Nephron progenitor cell (in vitro differentiated cells): ENCODE data around the gene SCYL1.
"Not testable (repeated sequence)": the region's sequence is repeated elsewhere in the genome, so short reads cannot be mapped to it uniquely, and the experiment has no call there.

ENCODE experiments used
- DNase-seq: peaks from one replicate; pipeline ENCODE4 v3.0.0; 2021
- H3K27ac Mint-ChIP-seq: 2 replicates; pipeline ENCODE4 v1.8.0; 2021; ENCODE audit warnings: mild to moderate bottlenecking, moderate library complexity, mixed read lengths
- H3K27me3 Mint-ChIP-seq: 2 replicates; pipeline ENCODE4 v1.8.0; 2021; ENCODE audit warnings: mild to moderate bottlenecking, low read depth, mixed read lengths; ENCODE audit not compliant: poor library complexity
- H3K36me3 Mint-ChIP-seq: 2 replicates; pipeline ENCODE4 v1.8.0; 2021; ENCODE audit warnings: low read depth, mixed read lengths
- H3K4me1 Mint-ChIP-seq: 2 replicates; pipeline ENCODE4 v1.8.0; 2021; ENCODE audit warnings: mixed read lengths
- H3K4me3 Mint-ChIP-seq: 2 replicates; pipeline ENCODE4 v1.8.0; 2021; ENCODE audit warnings: mild to moderate bottlenecking, moderate library complexity, mixed read lengths
- H3K9me3 Mint-ChIP-seq: 2 replicates; pipeline ENCODE4 v1.8.0; 2021; ENCODE audit warnings: mild to moderate bottlenecking, moderate library complexity, mixed read lengths
- CTCF ChIP-seq: fragments of 200-600 bp; sonication (generic); IDR thresholded peaks from 2 replicates; pipeline ENCODE4 v1.5.0; 2021; ENCODE audit warnings: antibody characterized with exemption

Gene SCYL1

GRCh38 chr11:65562020-65562419 is 37.1 kb downstream of the SCYL1 start:
- Mint-ChIP-seq H3K27ac (peak overlapping the region; percentile 84), H3K27me3 (peaks cover 4% of the 10 kb centered on the region), H3K4me1 (peaks cover 71% of the 10 kb centered on the region), H3K4me3 (peak overlapping the region; percentile 71), H3K36me3 (no peaks in the 10 kb centered on the region), H3K9me3 (no peaks in the 10 kb centered on the region)
- no peak for DNase-seq
- TF ChIP-seq CTCF, result no peak

- no peak overlapping the region for H3K4me3 Mint-ChIP-seq
- no peak for TF ChIP-seq CTCF
- H3K4me1 Mint-ChIP-seq, result peaks cover 67% of the 10 kb centered on the region
- no peaks in the 10 kb centered on the region for H3K9me3 Mint-ChIP-seq
- no peak overlapping the region for H3K27ac Mint-ChIP-seq
- H3K36me3 Mint-ChIP-seq, result no peaks in the 10 kb centered on the region
- no peak for DNase-seq
- peaks cover 4% of the 10 kb centered on the region for H3K27me3 Mint-ChIP-seq
These were observed 37.9 kb downstream of the SCYL1 start for GRCh38 chr11:65562788-65563187.

GRCh38 chr11:65563601-65564000 is 38.7 kb downstream of the SCYL1 start:
- no peak for DNase-seq
- TF ChIP-seq CTCF, result no peak
- no peak overlapping the region for H3K27ac Mint-ChIP-seq
- H3K27me3 Mint-ChIP-seq, result peaks cover 4% of the 10 kb centered on the region
- H3K9me3 Mint-ChIP-seq, result no peaks in the 10 kb centered on the region
- peaks cover 75% of the 10 kb centered on the region for H3K4me1 Mint-ChIP-seq
- no peak overlapping the region for H3K4me3 Mint-ChIP-seq
- H3K36me3 Mint-ChIP-seq, result no peaks in the 10 kb centered on the region

- H3K27me3 Mint-ChIP-seq, H3K27ac Mint-ChIP-seq, H3K9me3 Mint-ChIP-seq, H3K4me3 Mint-ChIP-seq, H3K36me3 Mint-ChIP-seq, DNase-seq: not testable (repeated sequence)
- H3K4me1 Mint-ChIP-seq, result peaks cover 76% of the 10 kb centered on the region
These were observed 40.1 kb downstream of the SCYL1 start for GRCh38 chr11:65564879-65565559.

GRCh38 chr11:65565624-65566453 is 41.0 kb downstream of the SCYL1 start:
- H3K27me3 Mint-ChIP-seq, result peaks cover 6% of the 10 kb centered on the region
- DNase-seq, result no peak
- H3K27ac Mint-ChIP-seq, result no peak overlapping the region
- no peak for TF ChIP-seq CTCF
- H3K4me3 Mint-ChIP-seq, result no peak overlapping the region
- H3K36me3 Mint-ChIP-seq, result no peaks in the 10 kb centered on the region
- H3K4me1 Mint-ChIP-seq, result peaks cover 75% of the 10 kb centered on the region
- H3K9me3 Mint-ChIP-seq, result no peaks in the 10 kb centered on the region

- DNase-seq, result no peak
- Mint-ChIP-seq H3K27ac (peak overlapping the region; percentile 98), H3K27me3 (peaks cover 2% of the 10 kb centered on the region), H3K36me3 (no peaks in the 10 kb centered on the region), H3K9me3 (no peaks in the 10 kb centered on the region), H3K4me1 (peaks cover 77% of the 10 kb centered on the region), H3K4me3 (peak overlapping the region; percentile 97)
- no peak for TF ChIP-seq CTCF
These were observed 44.5 kb downstream of the SCYL1 start for GRCh38 chr11:65569164-65569972.
